LNCAP (cell line): ENCODE measurements around the gene RBM17.

Experiments
- TF ChIP-seq, protein P1 (sequence below): fragments of 450-650 bp; IDR thresholded peaks from 2 replicates; pipeline ENCODE4 v1.5.1; 2017; ENCODE audit warnings: mild to moderate bottlenecking

RBM17 gene

DNA sequence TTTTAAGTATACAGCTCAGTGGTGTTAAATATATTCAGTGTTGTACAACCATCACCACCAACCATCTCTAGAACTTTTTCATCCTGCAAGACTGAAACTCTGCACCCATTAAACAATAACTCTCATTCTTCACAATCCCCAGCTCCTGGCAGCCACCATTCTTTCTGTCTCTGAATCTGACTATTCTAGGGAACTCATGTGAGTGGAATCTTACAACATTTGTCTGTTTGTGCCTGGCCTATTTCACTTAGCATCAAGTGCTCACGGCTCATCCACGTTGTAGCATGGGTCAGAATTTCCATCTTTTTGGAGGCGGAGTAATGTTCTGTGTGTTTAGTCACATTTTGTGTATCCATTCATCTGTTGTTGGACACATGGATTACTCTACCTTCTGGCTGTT is 73.1 kb downstream of the RBM17 start:
- TF ChIP-seq, protein P1, sequence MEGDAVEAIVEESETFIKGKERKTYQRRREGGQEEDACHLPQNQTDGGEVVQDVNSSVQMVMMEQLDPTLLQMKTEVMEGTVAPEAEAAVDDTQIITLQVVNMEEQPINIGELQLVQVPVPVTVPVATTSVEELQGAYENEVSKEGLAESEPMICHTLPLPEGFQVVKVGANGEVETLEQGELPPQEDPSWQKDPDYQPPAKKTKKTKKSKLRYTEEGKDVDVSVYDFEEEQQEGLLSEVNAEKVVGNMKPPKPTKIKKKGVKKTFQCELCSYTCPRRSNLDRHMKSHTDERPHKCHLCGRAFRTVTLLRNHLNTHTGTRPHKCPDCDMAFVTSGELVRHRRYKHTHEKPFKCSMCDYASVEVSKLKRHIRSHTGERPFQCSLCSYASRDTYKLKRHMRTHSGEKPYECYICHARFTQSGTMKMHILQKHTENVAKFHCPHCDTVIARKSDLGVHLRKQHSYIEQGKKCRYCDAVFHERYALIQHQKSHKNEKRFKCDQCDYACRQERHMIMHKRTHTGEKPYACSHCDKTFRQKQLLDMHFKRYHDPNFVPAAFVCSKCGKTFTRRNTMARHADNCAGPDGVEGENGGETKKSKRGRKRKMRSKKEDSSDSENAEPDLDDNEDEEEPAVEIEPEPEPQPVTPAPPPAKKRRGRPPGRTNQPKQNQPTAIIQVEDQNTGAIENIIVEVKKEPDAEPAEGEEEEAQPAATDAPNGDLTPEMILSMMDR: no peak

DNA sequence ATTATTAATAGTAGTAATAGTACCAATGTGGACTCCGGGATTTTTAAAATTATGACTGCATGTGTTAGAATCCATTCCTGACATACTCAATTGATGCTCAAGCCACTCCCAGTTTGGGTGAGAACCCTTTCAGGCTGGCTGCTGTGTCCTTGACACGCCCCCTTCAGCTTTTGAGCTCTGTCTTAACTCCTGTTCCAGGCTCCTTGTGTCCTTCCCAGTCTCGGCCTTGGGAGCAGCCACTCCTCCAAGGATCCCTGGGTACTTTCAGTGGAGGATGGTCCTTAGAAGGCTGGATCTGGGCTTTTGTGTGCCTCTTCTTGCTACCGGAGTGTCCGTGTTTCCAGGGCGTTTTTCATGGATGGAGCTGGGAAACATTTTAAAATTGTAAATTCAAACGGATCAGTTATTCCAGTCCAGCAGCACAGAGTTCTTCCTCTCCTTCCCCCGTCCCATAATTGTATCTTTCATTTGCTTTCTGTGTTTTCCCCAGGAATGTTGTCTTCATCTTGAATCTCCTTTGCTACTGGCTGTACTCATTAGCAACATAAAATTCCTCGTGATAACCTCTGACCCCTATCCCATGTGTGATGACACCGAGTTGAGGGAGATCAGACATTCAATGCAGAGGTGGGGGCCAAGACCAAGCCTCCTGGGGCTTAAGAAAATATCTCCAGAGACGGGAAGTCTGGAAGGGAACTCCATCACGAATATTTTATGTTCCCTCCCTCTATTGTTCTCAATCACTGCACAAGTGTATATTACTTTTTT is 73.9 kb downstream of the RBM17 start:
- TF ChIP-seq, protein P1: no peak

DNA sequence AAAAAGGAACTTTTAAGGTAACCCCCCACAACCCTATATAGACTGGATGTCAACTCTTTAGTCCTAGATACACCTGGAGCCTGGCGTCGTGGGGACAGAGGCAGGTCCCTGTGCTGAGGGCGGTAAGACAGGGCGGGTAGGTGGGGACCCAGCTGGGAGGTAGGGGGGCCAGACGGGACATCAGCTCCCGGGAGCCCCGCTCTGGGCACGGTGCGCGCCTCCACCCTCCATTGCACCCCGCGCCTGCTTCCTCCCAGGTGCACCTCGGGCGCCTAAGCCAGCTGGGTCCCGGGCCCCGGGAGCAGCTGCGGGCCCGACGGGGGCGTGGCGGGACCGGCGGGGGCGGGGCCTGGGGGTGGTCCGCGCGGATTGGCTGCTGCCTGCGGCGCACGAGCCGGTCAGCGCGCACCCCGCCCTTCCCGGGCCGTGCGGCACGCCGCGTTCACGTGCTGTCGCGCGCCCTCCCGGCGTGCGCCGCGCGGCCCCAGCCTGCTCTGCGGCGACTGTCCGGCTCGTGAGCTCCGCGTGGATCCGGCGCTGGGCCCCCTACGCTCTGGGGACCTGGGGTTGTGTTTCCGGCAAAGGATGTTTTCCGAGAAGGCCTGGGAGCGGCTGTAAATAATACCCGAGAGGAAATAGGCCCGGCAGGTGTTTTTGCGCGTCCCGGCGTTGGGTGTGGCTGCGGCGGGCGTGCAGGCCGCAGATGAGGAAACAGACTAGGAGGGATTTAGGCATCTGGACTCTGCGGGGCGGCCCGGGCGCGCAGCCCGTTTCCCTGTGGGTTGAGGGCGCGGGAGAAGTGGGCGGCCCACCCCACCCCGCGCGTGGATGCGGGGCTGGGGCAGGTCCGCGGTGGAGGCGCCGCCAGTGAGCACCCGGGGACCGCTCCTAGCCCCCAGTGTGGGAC is 74.8 kb downstream of the RBM17 start:
- TF ChIP-seq, protein P1: no peak

DNA sequence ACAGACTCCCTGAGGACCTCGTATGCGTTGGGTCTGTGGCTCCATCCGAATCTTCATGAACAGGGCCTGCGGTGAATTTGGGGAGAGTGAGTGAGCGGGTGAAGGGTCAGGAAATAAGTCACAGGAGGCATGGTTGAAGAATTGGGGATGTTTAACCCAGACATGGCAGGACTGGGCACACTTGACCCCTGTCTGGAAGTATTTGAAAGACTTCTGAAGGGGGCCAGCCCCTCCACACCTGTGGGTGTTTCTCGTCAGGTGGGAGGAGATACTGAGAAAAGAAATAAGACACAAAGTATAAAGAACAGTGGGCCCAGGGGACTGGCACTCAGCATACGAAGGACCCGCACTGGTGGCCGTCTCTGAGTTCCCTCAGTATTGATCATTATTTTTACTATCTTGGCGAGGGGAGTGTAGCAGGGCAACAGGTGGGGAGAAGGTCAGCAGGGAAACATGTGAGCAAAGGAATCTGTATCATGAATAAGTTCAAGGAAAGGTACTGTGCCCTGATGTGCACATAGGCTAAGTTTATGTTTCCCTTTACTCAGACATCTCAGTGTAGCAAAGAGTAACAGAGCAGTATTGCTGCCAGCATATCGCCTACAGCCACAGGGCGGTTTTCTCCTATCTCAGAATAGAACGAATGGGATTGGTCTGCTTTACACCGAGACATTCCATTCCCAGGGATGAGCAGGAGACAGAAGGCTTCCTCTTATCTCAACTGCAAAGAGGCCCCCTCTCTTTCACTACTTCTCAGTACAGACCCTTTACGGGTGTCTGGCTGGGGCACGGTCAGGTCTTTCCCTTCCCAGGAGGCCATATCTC is 75.6 kb downstream of the RBM17 start:
- TF ChIP-seq, protein P1: no peak

DNA sequence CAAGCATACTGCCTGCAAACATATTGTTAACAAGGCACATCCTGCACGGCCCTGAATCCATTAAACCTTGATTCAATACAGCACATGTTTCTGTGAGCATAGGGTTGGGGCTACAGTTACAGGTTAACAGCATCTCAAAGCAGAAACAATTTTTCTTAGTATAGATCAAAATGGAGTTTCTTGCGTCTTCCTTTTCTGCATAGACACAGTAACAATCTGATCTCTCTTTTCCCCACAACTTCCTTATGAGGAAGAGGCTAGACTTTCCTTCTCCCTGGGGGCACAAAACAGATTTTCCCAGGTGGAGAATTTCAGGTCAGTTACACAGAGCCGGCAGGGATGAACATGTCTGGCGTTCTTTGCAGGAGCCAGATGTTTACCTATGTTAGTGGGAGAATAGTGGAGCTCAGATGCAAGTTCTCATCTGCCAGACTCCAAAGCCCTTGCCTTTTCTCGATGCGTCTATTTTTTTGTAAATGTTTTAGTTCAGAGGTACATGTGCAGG is 76.4 kb downstream of the RBM17 start:
- TF ChIP-seq, protein P1: no peak
